H9 (cell line): ENCODE measurements around the gene PRCC. TPM values are rescaled to one million over a fixed set of nuclear protein-coding genes. Genes with fewer than 3 reads are reported as not detected.
A peak's percentile ranks its signal among the peaks of the same experiment; 100 is the strongest.

Experiments
- DNase-seq: peaks from one replicate; pipeline ENCODE4 v3.0.0-alpha.2; 2017
- H2AFZ ChIP-seq: one replicate; pipeline ENCODE4 v1.6.1; 2013; ENCODE audit warnings: mild to moderate bottlenecking, low read length, control low read depth, moderate library complexity
- H2AK5ac ChIP-seq: 2 replicates; pipeline ENCODE4 v1.6.1; 2013; ENCODE audit warnings: low read length, control low read depth, mixed read lengths; ENCODE audit not compliant: insufficient read length
- H2BK120ac ChIP-seq: one replicate; pipeline ENCODE4 v1.6.1; 2013; ENCODE audit warnings: low read depth, mild to moderate bottlenecking, low read length, control low read depth, inconsistent platforms; ENCODE audit not compliant: poor library complexity, severe bottlenecking
- H2BK12ac ChIP-seq: 2 replicates; pipeline ENCODE4 v1.6.1; 2013; ENCODE audit warnings: low read length, control low read depth, mixed read lengths, low read depth; ENCODE audit not compliant: insufficient read length
- H2BK15ac ChIP-seq: 2 replicates; pipeline ENCODE4 v1.6.1; 2013; ENCODE audit warnings: low read depth, low read length, control low read depth
- H2BK20ac ChIP-seq: one replicate; pipeline ENCODE4 v1.6.1; 2013; ENCODE audit warnings: low read depth, mild to moderate bottlenecking, low read length, control low read depth, inconsistent platforms; ENCODE audit not compliant: poor library complexity, severe bottlenecking
- H2BK5ac ChIP-seq: 2 replicates; pipeline ENCODE4 v1.6.1; 2013; ENCODE audit warnings: low read length, control low read depth, mixed read lengths; ENCODE audit not compliant: insufficient read length
- H3K14ac ChIP-seq: 2 replicates; pipeline ENCODE4 v1.6.1; 2013; ENCODE audit warnings: low read length, control low read depth; ENCODE audit not compliant: insufficient read depth
- H3K18ac ChIP-seq: 2 replicates; pipeline ENCODE4 v1.6.1; 2013; ENCODE audit warnings: low read depth, mild to moderate bottlenecking, mixed read lengths, low read length, control low read depth; ENCODE audit not compliant: insufficient read length
- H3K23ac ChIP-seq: 2 replicates; pipeline ENCODE4 v1.6.1; 2013; ENCODE audit warnings: low read length, control low read depth, mixed read lengths, low read depth; ENCODE audit not compliant: insufficient read length
- H3K23me2 ChIP-seq: 2 replicates; pipeline ENCODE4 v1.6.1; 2013; ENCODE audit warnings: low read depth, mild to moderate bottlenecking, mixed read lengths, low read length, control low read depth; ENCODE audit not compliant: insufficient read length, poor library complexity, severe bottlenecking
- H3K27ac ChIP-seq: 2 replicates; pipeline ENCODE4 v1.5.1; 2013; ENCODE audit warnings: low read length, control low read depth, mixed read lengths, low read depth; ENCODE audit not compliant: insufficient read length
- H3K27me3 ChIP-seq: 2 replicates; pipeline ENCODE4 v1.6.1; 2013; ENCODE audit warnings: low read length, control low read depth, inconsistent platforms; ENCODE audit not compliant: insufficient read depth
- H3K4ac ChIP-seq: 2 replicates; pipeline ENCODE4 v1.6.1; 2013; ENCODE audit warnings: low read depth, mild to moderate bottlenecking, control low read depth, inconsistent platforms, low read length, moderate library complexity
- H3K4me1 ChIP-seq: 2 replicates; pipeline ENCODE4 v1.6.1; 2013; ENCODE audit warnings: low read length, control low read depth, inconsistent platforms; ENCODE audit not compliant: insufficient read depth
- H3K4me2 ChIP-seq: 2 replicates; pipeline ENCODE4 v1.6.1; 2013; ENCODE audit warnings: low read length, control low read depth, mixed read lengths; ENCODE audit not compliant: insufficient read length, insufficient read depth
- H3K56ac ChIP-seq: 2 replicates; pipeline ENCODE4 v1.6.1; 2013; ENCODE audit warnings: low read depth, mild to moderate bottlenecking, mixed read lengths, low read length, control low read depth; ENCODE audit not compliant: insufficient read length
- H3K79me1 ChIP-seq: 2 replicates; pipeline ENCODE4 v1.6.1; 2013; ENCODE audit warnings: low read depth, mild to moderate bottlenecking, moderate library complexity, low read length, control low read depth, inconsistent platforms; ENCODE audit not compliant: insufficient read depth, poor library complexity, severe bottlenecking
- H3K79me2 ChIP-seq: 2 replicates; pipeline ENCODE4 v1.6.1; 2013; ENCODE audit warnings: low read length, control low read depth, inconsistent platforms; ENCODE audit not compliant: insufficient read depth
- H3K9ac ChIP-seq: 2 replicates; pipeline ENCODE4 v1.6.1; 2013; ENCODE audit warnings: low read length, control low read depth, mixed read lengths; ENCODE audit not compliant: insufficient read length; ENCODE audit errors: extremely low read depth
- H3K9me3 ChIP-seq: one replicate; pipeline ENCODE4 v1.6.1; 2013; ENCODE audit warnings: low read depth, low read length, inconsistent platforms; ENCODE audit not compliant: control insufficient read depth
- H3T11ph ChIP-seq: one replicate; pipeline ENCODE4 v1.6.1; 2013; ENCODE audit warnings: mild to moderate bottlenecking, low read length, control low read depth, inconsistent platforms
- H4K20me1 ChIP-seq: one replicate; pipeline ENCODE4 v1.6.1; 2013; ENCODE audit not compliant: control insufficient read depth, insufficient read length, insufficient read depth
- H4K5ac ChIP-seq: 2 replicates; pipeline ENCODE4 v1.6.1; 2013; ENCODE audit warnings: low read depth, mild to moderate bottlenecking, mixed read lengths, low read length, control low read depth; ENCODE audit not compliant: insufficient read length
- H4K8ac ChIP-seq: replicated peaks from 2 replicates; pipeline ENCODE4 v1.6.1; 2013; ENCODE audit warnings: low read length, control low read depth, mixed read lengths, low read depth; ENCODE audit not compliant: insufficient read length
- H4K91ac ChIP-seq: 2 replicates; pipeline ENCODE4 v1.6.1; 2013; ENCODE audit warnings: low read depth, mild to moderate bottlenecking, moderate library complexity, mixed read lengths, low read length, control low read depth; ENCODE audit not compliant: insufficient read length
- H3K27ac Mint-ChIP-seq, 3 experiments: 2 replicates in 2 of 3; 3 replicates in 1 of 3; pipeline ENCODE4 v1.8.0; 2020 to 2021; ENCODE audit warnings: mixed read lengths in 3 of 3, mild to moderate bottlenecking in 1 of 3, moderate library complexity in 1 of 3
- H3K27me3 Mint-ChIP-seq: 2 replicates; pipeline ENCODE4 v1.8.0; 2021; ENCODE audit warnings: low read depth, mild to moderate bottlenecking, moderate library complexity, mixed read lengths
- H3K36me3 Mint-ChIP-seq, 3 experiments: 2 replicates in 2 of 3; 3 replicates in 1 of 3; pipeline ENCODE4 v1.8.0; 2020 to 2021; ENCODE audit warnings: low read depth in 3 of 3, mixed read lengths in 3 of 3; ENCODE audit not compliant: insufficient read depth in 1 of 3
- H3K4me1 Mint-ChIP-seq, 2 experiments: 2 replicates each; pipeline ENCODE4 v1.8.0; 2020; ENCODE audit warnings: mixed read lengths in 2 of 2
- H3K4me3 Mint-ChIP-seq, 2 experiments: 2 replicates in 1 of 2; 3 replicates in 1 of 2; pipeline ENCODE4 v1.8.0; 2020 to 2021; ENCODE audit warnings: mild to moderate bottlenecking in 2 of 2, mixed read lengths in 2 of 2, moderate library complexity in 1 of 2
- H3K9me3 Mint-ChIP-seq, 2 experiments: 2 replicates in 1 of 2; 3 replicates in 1 of 2; pipeline ENCODE4 v1.8.0; 2020; ENCODE audit warnings: mild to moderate bottlenecking in 2 of 2, mixed read lengths in 2 of 2, moderate library complexity in 1 of 2
- CTCF ChIP-seq: fragments of 200-600 bp; sonication (generic); conservative IDR thresholded peaks from 3 replicates; pipeline ENCODE4 v1.8.0; 2021; ENCODE audit warnings: antibody characterized with exemption, mild to moderate bottlenecking
- WGBS: extraction: QIAGEN DNeasy Blood & Tissue Kit; methylation state at CpG from one replicate; pipeline ENCODE4 v1.1.7; 2013; ENCODE audit warnings: missing lambda C conversion rate, low lambda C conversion rate, mixed read lengths; ENCODE audit not compliant: insufficient read length; ENCODE audit errors: extremely low coverage; 5-methylcytosine and 5-hydroxymethylcytosine counted together
- total RNA-seq: library from RNA; stranded (reverse); gene quantifications from 2 replicates; pipeline ENCODE4 v1.2.1, GENCODE V29; 2021

PRCC gene
- total RNA-seq, 1 experiment from 2014 or later: 129 TPM

GRCh38 chr1:156740237-156740740, 27.0 kb upstream of the PRCC start:
- no peak overlapping the region for H2BK20ac ChIP-seq
- no peaks in the 10 kb centered on the region for H4K20me1 ChIP-seq
- H3K9ac ChIP-seq: peak overlapping the region; percentile 87
- no peaks in the 10 kb centered on the region for H3K9me3 ChIP-seq
- TF ChIP-seq CTCF: no peak
- DNase-seq: no peak
- no peaks in the 10 kb centered on the region for H3K4me1 ChIP-seq
- Mint-ChIP-seq H3K4me3 (peak overlapping the region; percentile 85 to 92), H3K27me3 (no peaks in the 10 kb centered on the region), H3K4me1 (peaks cover 18 to 27% of the 10 kb centered on the region in 2 experiments), H3K27ac (peak overlapping the region; percentile 93 to 99 (median 98)), H3K9me3 (no peaks in the 10 kb centered on the region; a peak in 1 of 5 replicates), H3K36me3 (peaks cover 21 to 48% (median 37%) of the 10 kb centered on the region in 3 experiments; a peak in 6 of 7 replicates)
- H3K14ac ChIP-seq: peak overlapping the region; percentile 13
- no peaks in the 10 kb centered on the region; the same call in 1 of the 2 replicates for H3K79me2 ChIP-seq
- WGBS: no CpG with 5 or more reads among the region's 7 CpGs
- H4K5ac ChIP-seq: no peak overlapping the region
- no peaks in the 10 kb centered on the region for H3K27me3 ChIP-seq
- no peak overlapping the region for H3K56ac ChIP-seq
- no peak overlapping the region for H4K8ac ChIP-seq
- peak overlapping the region; percentile 18 for H3K27ac ChIP-seq
- no peak overlapping the region for H4K91ac ChIP-seq
- H3K4ac ChIP-seq: no peak overlapping the region
- peak overlapping the region; percentile 29 for H3K18ac ChIP-seq
- H2BK15ac ChIP-seq: no peak overlapping the region
- H2BK5ac ChIP-seq: no peak overlapping the region
- H2AFZ ChIP-seq: no peak overlapping the region
- H2BK120ac ChIP-seq: no peak overlapping the region
- no peak overlapping the region for H2AK5ac ChIP-seq
- no peak overlapping the region for H3T11ph ChIP-seq
- H2BK12ac ChIP-seq: no peak overlapping the region
- peak overlapping the region; percentile 90 for H3K4me2 ChIP-seq
- no peak overlapping the region for H3K23ac ChIP-seq
- H3K23me2 ChIP-seq: peaks cover 5% of the 10 kb centered on the region
- no peaks in the 10 kb centered on the region for H3K79me1 ChIP-seq
